GM19397 (cell line): ENCODE data around the gene NUTM2A.
"Not testable (repeated sequence)": the region's sequence is repeated elsewhere in the genome, so short reads cannot be mapped to it uniquely, and the experiment has no call there.

ENCODE experiments used
- ATAC-seq: cut with Tn5 transposase; IDR thresholded peaks from one replicate; pipeline ENCODE4 v1.9.1; 2021; ENCODE audit warnings: mild to moderate bottlenecking, moderate library complexity; ENCODE audit not compliant: unreplicated experiment

Gene NUTM2A, protein sequence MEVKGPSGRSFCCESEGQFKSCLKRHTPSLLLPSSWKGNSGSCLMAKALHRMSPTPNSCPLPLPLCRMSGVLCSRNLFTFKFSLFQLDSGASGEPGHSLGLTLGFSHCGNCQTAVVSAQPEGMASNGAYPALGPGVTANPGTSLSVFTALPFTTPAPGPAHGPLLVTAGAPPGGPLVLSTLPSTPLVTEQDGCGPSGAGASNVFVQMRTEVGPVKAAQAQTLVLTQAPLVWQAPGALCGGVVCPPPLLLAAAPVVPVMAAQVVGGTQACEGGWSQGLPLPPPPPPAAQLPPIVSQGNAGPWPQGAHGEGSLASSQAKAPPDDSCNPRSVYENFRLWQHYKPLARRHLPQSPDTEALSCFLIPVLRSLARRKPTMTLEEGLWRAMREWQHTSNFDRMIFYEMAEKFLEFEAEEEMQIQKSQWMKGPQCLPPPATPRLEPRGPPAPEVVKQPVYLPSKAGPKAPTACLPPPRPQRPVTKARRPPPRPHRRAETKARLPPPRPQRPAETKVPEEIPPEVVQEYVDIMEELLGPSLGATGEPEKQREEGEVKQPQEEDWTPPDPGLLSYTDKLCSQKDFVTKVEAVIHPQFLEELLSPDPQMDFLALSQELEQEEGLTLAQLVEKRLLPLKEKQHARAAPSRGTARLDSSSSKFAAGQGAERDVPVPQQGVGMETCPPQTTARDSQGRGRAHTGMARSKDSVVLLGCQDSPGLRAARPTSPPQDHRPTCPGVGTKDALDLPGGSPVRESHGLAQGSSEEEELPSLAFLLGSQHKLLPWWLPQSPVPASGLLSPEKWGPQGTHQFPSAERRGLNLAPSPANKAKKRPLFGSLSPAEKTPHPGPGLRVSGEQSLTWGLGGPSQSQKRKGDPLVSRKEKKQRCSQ

DNA sequence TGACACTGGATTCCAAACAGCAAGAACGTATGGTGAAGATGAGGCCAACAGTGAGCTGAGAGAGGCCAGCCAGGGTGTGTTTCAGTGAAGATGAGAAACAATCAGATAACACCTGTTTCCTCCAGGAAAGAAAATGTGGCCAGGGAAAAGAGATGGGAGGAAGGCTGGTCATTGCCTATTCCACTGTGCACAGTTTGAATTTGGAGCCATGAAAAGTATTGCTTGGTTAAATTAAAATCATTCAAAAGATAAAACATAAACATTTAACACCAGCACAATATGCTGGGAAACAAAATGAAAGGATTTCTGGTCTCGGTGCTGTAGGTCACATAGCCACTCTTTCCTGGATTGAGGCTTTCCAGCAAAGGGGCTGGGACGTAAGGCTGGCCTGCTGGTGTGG lies at the start of gene NUTM2A:
Gene NUTM2A (plus strand): TSS at position 301 of the 400 bp plus-strand sequence. CDS start 383 bp downstream, outside the sequence.
- not testable (repeated sequence) for ATAC-seq

DNA sequence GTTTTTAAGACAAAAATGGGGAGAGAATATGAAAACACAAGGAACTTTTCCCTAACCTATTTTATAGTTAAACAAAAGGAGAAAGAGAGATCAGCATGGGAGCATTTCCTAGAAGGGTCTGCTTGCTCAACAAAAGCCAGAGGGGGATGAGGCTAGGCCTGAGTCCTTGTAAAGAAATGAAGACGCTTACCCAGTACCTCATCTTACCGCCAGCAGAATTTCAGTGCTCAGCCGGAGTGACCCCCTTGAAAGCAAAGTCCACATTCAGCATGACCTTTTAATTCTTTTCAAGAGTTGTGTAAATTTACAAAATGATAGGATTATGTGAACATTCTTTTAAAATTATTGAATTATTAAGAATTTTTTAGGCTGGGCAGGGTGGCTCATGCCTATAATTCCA lies 47.7 kb upstream of the NUTM2A start:
- not testable (repeated sequence) for ATAC-seq

DNA sequence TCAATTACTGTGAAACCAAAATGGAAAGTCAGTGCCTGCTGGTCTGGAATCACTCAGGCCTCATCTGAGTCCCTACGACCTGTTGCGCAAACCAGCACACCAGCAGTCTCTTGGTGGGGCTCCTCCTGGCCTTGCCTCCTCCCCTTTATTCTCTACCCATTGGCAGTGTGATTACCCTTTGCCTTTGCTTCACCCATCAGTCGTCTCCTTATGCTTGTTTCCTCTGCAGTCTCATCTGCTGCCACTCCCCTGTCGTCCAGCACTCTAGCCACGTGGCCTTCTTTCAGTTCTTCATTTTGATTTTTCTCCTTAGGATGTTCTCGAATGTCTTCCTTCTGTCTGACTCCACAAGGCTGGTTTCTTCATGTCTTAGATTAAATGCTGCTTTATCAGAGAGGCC lies 40.8 kb upstream of the NUTM2A start:
- not testable (repeated sequence) for ATAC-seq

DNA sequence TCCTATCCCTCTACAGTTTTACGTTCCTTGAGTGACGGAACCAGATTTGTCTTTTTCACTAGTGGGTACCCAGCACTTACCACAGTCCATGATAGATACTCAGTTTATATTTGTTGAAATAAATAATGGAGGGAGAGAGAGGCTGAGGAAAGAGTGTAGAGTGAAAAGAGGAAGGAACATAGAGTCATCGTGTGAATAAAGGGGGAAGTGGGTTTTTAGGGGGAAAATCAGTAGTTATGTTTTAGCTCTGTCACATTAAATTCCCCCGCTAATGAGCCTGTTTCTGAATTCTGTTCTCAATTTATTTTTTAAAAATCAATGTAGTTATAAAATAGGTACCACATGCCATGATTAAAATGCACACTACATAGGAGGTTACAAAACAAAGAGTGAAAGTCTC lies 39.2 kb upstream of the NUTM2A start:
- not testable (repeated sequence) for ATAC-seq

DNA sequence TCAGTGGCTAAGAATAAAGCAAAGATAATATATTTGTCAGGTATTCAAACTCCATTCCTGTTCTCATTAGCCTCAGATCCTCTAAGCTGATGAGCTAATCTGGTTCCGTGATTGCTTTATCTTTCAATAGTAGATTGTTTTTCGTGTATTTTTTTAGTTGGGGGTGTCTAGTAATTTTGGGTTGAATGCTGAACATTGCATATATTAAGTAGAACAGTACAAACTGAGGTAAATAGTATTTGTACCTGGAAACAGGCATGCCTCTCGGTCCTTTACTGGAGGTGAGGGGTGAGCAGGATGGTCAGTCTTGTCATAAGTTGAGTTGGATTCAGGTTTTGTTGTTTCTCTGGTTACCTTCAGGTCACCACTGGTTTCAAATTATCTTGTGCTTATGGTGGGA lies 37.7 kb upstream of the NUTM2A start:
- not testable (repeated sequence) for ATAC-seq

DNA sequence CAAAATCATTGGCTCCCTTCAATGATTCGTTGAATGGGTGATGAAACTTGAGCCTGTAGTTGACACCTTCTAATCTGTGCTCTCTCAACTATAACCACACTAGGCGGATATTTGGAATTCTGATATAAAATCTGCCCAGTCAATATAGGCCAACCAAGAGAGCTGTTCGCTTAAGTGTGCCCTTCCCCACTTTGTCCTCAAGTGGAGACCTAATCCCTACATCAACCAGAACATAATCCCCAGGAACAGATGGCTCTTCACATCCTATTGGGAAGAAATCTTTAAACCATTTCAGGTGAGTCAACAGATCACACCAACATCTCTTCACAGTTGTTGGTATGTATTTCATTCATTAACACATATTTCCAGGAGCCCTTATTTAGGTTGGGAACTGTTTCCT lies 33.4 kb upstream of the NUTM2A start:
- ATAC-seq = not testable (repeated sequence)

DNA sequence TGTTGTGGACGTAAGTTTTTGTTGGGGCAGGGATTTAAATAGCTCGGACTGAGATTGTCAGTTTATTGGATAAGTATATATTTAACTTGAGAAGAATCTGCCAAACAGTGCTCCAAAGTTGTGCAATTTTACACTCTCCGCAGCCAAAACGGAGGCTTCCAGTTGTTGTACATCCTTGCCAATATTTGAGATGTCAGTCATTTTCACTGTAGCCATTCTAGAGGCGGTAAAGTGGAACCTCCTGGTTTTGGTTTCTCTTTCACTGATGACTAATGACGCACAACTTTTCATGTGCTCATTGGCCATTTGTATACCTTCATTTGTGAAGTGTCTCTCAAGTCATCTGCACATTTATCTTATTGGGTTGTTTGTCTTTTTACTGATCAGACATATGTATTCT lies 24.3 kb upstream of the NUTM2A start:
- peak; percentile 56 for ATAC-seq

DNA sequence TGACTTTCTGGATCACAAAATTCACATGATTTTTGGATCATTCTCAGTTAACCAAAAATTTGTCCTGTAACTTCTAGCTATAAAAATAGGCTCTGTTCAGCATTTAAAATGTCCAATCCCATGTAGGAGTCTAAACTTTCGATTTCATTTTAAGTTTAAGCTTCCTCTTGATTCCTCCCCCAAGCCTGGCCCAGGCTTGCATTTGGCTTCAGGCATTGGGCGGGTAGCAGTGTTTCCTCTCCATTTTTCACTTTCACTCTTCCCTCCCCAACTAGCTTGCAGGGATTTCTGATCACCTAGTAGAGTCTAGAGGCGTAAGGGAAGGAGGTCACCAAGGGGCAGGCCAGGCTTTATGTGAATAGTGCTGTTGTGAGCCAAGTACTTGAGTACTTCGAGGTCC lies 20.4 kb upstream of the NUTM2A start:
- not testable (repeated sequence) for ATAC-seq

DNA sequence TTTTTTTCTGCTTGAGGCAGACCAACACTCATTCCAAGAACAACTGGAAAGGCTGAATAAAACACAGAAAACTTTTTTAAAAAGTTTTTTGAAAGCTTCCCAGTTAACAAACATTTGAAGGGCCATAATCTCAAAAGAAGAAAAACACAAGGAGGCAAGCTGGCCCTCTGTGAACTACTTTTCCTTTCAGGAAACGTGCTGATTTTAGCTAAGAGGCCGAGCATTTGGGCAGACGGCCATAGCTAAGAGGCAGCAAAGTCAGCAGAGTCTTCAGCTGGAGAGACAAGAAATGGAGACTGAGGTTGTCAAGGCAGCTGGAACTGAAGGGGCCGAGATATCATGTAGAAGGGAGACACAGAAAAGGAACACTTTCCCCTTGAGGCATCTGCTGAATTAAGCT lies 18.3 kb upstream of the NUTM2A start:
- not testable (repeated sequence) for ATAC-seq

DNA sequence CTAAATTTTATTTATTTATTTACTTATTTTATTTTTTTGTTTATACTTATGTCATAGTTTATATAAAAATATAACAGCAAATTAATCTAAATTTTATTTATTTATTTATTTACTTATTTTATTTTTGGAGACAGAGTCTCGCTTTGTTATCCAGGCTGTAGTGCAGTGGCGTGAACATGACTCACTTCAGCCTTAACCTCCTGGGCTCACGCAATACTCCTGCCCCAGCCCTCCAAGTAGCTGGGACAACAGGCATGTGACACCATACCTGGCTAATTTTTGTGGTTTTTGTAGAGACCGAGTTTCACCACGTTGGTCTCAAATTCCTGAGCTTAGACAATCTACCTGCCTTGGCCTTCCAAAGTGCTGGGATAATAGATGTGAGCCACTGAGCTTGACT lies 14.9 kb upstream of the NUTM2A start:
- not testable (repeated sequence) for ATAC-seq

DNA sequence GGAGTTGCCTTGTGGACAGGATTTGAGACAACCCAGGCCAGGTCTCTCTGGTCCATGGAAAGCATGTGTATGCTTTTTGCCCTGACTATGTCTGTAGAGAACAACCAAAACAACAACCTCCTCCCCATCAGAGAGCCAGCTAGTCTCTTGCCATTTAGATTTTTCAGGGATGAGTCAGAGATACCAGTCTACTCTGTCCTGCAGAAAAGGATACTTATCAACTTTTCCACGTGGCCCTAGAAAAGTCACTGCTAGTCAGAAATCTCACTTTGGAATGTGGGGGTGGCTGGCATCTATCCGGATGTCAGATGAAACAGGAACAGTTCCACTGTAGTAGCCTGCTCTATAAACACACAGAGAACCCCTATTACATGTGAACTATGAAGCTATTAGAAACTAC lies 13.4 kb upstream of the NUTM2A start:
- ATAC-seq = not testable (repeated sequence)

DNA sequence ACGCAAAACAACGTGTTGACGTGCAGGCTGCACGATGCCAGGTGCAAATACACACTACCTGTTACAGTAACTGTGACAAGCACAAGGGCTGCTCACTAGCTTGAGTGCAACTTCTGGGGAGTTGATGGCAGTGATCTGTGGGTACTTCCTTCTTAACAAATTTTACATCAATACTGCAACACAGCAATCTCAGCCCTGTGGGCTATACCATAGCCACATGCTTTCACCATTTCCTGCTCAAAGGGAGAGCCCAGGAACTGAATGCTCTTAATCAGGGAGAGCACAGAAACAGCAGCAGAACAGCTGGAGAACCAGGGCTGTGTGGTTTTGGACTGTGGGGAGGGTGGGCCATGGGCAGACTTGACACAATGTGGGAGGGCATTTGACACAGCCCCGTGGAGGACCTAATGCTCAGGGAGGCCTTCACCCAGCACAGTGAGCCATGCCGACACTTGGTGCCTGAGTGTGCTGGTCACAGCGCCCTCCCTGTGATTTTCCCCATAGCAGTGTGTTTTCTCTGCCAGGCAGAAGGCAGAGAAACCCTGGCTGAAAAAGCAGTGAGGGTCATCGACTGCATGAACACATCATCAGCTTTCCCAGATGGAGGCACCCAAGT lies 12.0 kb upstream of the NUTM2A start:
- ATAC-seq = not testable (repeated sequence)

DNA sequence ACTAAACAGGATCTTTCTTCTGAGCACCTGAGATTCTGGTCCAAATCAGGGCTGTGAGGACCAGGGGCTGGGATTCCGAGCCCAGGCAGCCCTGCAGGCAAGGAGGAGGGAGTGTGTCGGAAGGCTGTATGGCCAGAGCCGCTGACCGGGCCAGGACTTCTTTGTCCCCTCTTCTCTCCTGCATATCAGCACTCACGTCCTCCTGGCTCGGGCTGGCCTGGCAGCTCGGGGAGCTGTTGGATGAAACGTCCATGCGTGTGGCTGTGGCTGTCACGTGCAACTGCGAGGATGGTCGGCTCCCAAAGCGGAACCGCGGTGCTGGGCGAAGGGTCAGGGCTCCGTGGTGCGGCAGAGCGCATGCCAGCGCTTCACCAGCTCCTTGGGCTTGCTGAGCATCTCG lies 11.4 kb upstream of the NUTM2A start:
- ATAC-seq = not testable (repeated sequence)

DNA sequence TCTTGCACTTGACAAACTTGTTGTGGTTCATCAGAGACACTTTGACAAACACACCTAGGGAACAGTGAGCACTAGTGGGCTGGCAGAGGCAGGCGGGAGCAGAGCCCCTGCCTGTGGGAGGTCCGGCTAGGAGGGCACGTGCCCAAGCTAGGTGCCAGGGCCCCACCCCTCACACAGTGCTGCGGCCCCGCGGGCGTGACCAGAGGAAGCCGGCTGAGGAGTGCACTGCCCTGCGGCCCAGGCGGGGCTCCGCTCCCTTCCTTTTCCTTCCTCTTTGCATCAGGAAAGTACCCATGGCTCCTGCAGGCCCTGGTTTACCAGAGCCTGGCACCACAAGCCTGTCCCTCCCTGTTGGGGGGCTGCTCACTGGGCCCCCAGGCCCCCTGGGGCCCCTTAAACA lies 9.1 kb upstream of the NUTM2A start:
- ATAC-seq = not testable (repeated sequence)

DNA sequence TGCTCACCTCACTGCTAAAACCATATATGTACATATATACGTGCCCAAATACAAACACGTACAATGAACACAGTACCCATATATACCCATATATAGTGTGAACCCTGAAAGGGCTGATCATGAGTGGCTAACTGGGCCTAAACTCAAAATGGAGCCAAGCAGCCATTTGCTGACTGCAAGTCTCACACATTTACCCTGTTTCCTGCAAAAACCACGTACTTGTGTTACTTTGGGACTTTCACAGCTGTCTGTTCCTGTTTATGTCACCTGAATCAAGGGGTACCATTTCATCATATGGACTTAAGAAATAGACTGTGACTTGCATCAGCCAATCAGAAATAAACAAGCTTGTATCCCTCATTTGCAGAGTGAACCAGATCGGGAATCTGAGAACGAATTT lies 5.9 kb upstream of the NUTM2A start:
- ATAC-seq = not testable (repeated sequence)

DNA sequence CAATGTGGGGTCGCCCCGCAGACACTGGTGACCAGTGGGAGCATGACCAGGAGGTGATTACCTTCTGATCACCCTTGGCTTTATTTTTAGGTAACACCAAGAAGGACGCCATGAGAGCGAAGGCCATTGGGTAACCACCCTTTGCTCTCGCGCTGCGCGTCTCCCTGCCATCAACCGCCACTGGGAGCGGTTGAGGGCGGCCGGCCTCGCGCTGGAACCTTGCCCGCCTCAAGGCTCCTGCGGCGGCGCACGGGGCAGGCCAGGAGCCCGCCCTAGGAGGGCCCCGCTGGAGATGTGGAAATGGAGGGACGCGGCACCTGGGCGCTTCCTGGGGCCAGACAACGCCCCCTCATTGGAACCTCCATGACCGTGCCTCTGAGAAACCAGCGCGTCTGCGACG lies 2.5 kb upstream of the NUTM2A start:
- not testable (repeated sequence) for ATAC-seq

DNA sequence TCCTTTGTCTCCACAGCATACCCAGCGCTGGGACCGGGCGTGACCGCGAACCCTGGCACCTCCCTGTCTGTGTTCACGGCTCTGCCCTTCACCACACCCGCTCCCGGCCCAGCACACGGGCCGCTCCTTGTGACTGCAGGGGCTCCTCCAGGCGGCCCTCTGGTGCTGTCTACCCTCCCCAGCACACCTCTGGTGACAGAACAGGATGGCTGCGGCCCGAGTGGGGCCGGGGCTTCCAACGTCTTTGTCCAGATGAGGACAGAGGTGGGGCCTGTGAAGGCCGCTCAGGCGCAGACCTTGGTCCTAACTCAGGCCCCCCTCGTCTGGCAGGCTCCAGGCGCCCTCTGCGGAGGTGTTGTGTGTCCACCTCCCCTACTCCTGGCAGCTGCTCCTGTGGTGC lies 3.0 kb downstream of the NUTM2A start:
- ATAC-seq = not testable (repeated sequence)

DNA sequence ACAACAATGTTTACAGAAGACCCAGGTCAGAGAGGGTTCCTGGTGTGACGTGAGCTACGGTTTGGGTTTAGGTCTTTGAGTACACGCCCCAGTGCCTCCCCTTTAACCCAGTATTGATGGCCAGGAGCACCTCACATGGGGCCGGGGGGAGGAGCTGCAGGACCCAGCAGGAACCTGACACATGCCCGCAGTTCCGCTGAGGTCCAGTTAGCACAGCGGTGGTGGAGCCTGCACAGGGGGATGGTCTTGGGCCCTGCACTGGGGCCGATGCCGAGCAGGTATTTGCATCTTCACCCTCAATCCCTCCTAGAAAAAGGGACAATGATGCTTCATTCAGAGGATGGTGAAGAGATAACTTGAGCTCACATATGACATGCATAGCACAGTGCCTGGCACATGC lies 4.0 kb downstream of the NUTM2A start:
- not testable (repeated sequence) for ATAC-seq

DNA sequence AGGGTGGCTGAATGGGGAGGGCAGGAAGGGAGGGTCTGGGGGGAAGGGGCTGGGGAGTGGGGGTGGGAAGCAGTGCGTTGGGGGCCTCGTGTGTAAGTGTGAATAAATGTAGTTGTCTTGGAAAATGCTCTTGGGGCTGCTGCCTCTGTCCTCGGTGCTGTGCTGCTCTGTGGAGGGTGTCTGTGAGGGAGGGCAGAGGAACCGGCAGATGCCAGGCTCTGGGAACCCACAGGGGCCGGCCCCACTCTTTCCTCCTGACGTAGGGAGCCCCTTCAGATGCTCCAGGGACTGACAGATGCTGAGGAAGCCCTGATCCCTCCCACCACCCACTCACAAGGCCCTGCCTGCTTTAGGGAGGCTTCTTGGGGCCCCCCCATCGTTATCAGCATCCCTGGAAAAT lies 9.6 kb downstream of the NUTM2A start:
- ATAC-seq = not testable (repeated sequence)

DNA sequence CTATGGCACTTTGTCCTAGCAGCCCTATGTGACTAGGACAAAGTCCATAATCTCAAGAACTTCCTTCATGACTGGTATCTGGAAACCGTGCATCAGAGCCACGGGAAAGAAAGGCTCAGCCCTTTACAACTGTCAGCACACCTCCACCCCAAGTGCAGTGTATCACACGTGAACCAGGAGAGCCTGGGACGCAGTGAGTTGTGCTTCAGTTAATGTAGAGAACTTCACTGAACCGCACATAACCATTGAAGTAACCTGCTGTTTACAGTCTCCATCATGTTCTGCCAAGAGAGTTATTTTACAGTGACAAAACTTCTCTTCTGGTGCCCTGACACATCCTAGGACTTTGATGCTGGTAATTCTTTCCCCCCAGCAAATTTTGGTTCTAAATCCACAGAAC lies 12.0 kb downstream of the NUTM2A start:
- not testable (repeated sequence) for ATAC-seq

DNA sequence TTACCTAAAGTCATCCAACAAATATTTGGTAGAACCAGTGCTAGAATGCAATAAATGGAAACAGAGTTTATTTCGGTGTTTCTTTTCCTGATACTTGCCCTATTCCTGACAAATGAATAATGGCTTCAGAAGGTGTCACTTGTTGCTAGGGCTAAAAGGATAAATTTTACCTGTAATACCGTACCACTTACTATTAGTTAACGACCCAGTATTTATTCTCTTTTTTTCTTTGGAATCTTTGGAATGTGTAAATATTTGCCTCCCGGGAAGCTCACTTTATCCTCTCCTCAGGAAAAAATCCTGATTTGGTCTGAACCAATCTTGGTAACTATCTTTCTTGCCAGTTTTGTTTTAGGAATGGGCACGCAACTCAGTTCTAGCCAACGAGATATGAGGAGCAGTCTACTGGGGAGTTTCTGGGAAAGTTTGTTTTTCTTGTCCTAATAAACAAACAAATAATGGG lies 14.1 kb downstream of the NUTM2A start:
- ATAC-seq = not testable (repeated sequence)
